ENCODE results near the gene SNX4. TPM values are rescaled to one million over a fixed set of nuclear protein-coding genes. Genes with fewer than 3 reads are reported as not detected.
"Not testable (repeated sequence)": the region's sequence is repeated elsewhere in the genome, so short reads cannot be mapped to it uniquely, and the experiment has no call there.

SNX4 gene
- total RNA-seq = 30.9 TPM

- DNase-seq (ENCODE audit: low spot score) (peak; percentile 97), ATAC-seq (peak; percentile 98)
These were observed at the start of gene SNX4 for GRCh38 chr3:125519678-125520562. TSS of gene SNX4 (minus strand) at chr3:125520202. CDS start at chr3:125520172, 30 bp downstream.

GRCh38 chr3:125556314-125556713, 36.3 kb upstream of the SNX4 start:
- DNase-seq (ENCODE audit: low spot score) (no peak), ATAC-seq (no peak)

GRCh38 chr3:125552401-125552800, 32.4 kb upstream of the SNX4 start:
- DNase-seq (ENCODE audit: low spot score) = no peak
- ATAC-seq = no peak

GRCh38 chr3:125528920-125529319, 8.9 kb upstream of the SNX4 start:
- ATAC-seq = no peak
- DNase-seq (ENCODE audit: low spot score) = no peak

GRCh38 chr3:125525153-125525552, 5.2 kb upstream of the SNX4 start:
- DNase-seq (ENCODE audit: low spot score) (no peak), ATAC-seq (no peak)

- ATAC-seq = not testable (repeated sequence)
These were observed 539 bp upstream of the SNX4 start for GRCh38 chr3:125520563-125520919.

GRCh38 chr3:125515421-125515820, 4.6 kb downstream of the SNX4 start:
- no peak for ATAC-seq
- DNase-seq (ENCODE audit: low spot score) = no peak

More at GRCh38 chr3:125520563-125520919, 539 bp upstream of the SNX4 start:
- not testable (repeated sequence) for DNase-seq (ENCODE audit: low spot score)

GRCh38 chr3:125513490-125514115, 6.4 kb downstream of the SNX4 start:
- DNase-seq (ENCODE audit: low spot score) = no peak
- ATAC-seq = no peak

- DNase-seq (ENCODE audit: low spot score) (no peak), ATAC-seq (no peak)
These were observed 7.7 kb downstream of the SNX4 start for GRCh38 chr3:125512135-125512920.

GRCh38 chr3:125511420-125512118, 8.4 kb downstream of the SNX4 start:
- DNase-seq (ENCODE audit: low spot score) (no peak), ATAC-seq (no peak)

- no peak for ATAC-seq
- DNase-seq (ENCODE audit: low spot score) = no peak
These were observed 12.9 kb downstream of the SNX4 start for GRCh38 chr3:125507128-125507527.

GRCh38 chr3:125498630-125499029, 21.4 kb downstream of the SNX4 start:
- ATAC-seq (no peak), DNase-seq (ENCODE audit: low spot score) (no peak)

GRCh38 chr3:125496701-125497100, 23.3 kb downstream of the SNX4 start:
- no peak for DNase-seq (ENCODE audit: low spot score)
- ATAC-seq = no peak

- ATAC-seq = no peak
- no peak for DNase-seq (ENCODE audit: low spot score)
These were observed 37.6 kb downstream of the SNX4 start for GRCh38 chr3:125482406-125482805.

- ATAC-seq (no peak), DNase-seq (ENCODE audit: low spot score) (no peak)
These were observed 38.2 kb downstream of the SNX4 start for GRCh38 chr3:125481786-125482185.

GRCh38 chr3:125481375-125481759, 38.6 kb downstream of the SNX4 start:
- ATAC-seq; DNase-seq (ENCODE audit: low spot score): not testable (repeated sequence)

- ATAC-seq (no peak), DNase-seq (ENCODE audit: low spot score) (no peak)
These were observed 39.2 kb downstream of the SNX4 start for GRCh38 chr3:125480656-125481374.

- ATAC-seq (no peak), DNase-seq (ENCODE audit: low spot score) (no peak)
These were observed 40.9 kb downstream of the SNX4 start for GRCh38 chr3:125479091-125479490.

GRCh38 chr3:125478326-125478725, 41.7 kb downstream of the SNX4 start:
- DNase-seq (ENCODE audit: low spot score) (no peak), ATAC-seq (no peak)

GRCh38 chr3:125477701-125478100, 42.3 kb downstream of the SNX4 start:
- no peak for ATAC-seq
- DNase-seq (ENCODE audit: low spot score) = no peak
